Heart left ventricle (tissue), 16 donors: ENCODE data around the gene CELF5. TPM values are rescaled to one million over a fixed set of nuclear protein-coding genes. Genes with fewer than 3 reads are reported as not detected.

ENCODE experiments used
- ATAC-seq, 4 donors: fragments of 200-7000 bp; cut with Tn5 transposase; one replicate each; pipeline ENCODE4 v1.9.1; 2020 to 2022; ENCODE audit warnings: moderate library complexity in 4 of 4, mild to moderate bottlenecking in 3 of 4, moderate number of reproducible peaks in 1 of 4
- DNase-seq, 5 donors: peaks; one replicate each; pipeline ENCODE4 v3.0.0-alpha.2; 2020
- H3K27ac ChIP-seq, 12 donors: fragments of 200-600 bp; sonication (generic) in 4 of 12; one replicate each; pipeline versions ENCODE4 v1.5.0 to v1.8.0; 2016 to 2022; ENCODE audit warnings: mild to moderate bottlenecking in 2 of 12
- H3K27me3 ChIP-seq, 9 donors: fragments of 200-600 bp; sonication (generic) in 2 of 9; one replicate each; pipeline versions ENCODE4 v1.5.1 to v1.8.0; 2016 to 2022; ENCODE audit warnings: mild to moderate bottlenecking in 3 of 9
- H3K36me3 ChIP-seq, 9 donors: fragments of 200-600 bp; sonication (generic) in 2 of 9; one replicate each; pipeline versions ENCODE4 v1.5.0 to v1.8.0; 2018 to 2022; ENCODE audit warnings: mild to moderate bottlenecking in 2 of 9
- H3K4me1 ChIP-seq, 12 donors: fragments of 200-600 bp; sonication (generic) in 4 of 12; one replicate each; pipeline versions ENCODE4 v1.5.0 to v1.8.0; 2016 to 2022; ENCODE audit warnings: mild to moderate bottlenecking in 3 of 12
- H3K4me3 ChIP-seq, 12 donors: fragments of 200-600 bp; sonication (generic) in 4 of 12; one replicate each; pipeline versions ENCODE4 v1.5.0 to v1.8.0; 2017 to 2022; ENCODE audit warnings: mild to moderate bottlenecking in 9 of 12, moderate library complexity in 4 of 12
- H3K9me3 ChIP-seq, 12 donors: fragments of 200-600 bp; sonication (generic) in 4 of 12; one replicate each; pipeline versions ENCODE4 v1.5.0 to v1.8.0; 2016 to 2022; ENCODE audit warnings: mild to moderate bottlenecking in 1 of 12
- CTCF ChIP-seq, 12 donors: fragments of 200-600 bp; sonication (generic) in 4 of 12; IDR thresholded peaks; one replicate each; pipeline versions ENCODE4 v1.5.0 to v1.8.0; 2018 to 2022; ENCODE audit warnings: antibody characterized with exemption in 12 of 12, mild to moderate bottlenecking in 5 of 12
- POLR2A ChIP-seq, 2 donors: fragments of 450-650 bp; IDR thresholded peaks; one replicate each; pipeline ENCODE4 v1.6.1; 2017; ENCODE audit warnings: antibody characterized with exemption in 2 of 2, mild to moderate bottlenecking in 2 of 2, moderate library complexity in 2 of 2
- WGBS, 4 donors: extraction: QIAGEN DNeasy Blood & Tissue Kit in 2 of 4; methylation state at CpG; one replicate each; pipeline versions ENCODE4 v1.1.5 to v1.1.7; 2013 to 2018; 5-methylcytosine and 5-hydroxymethylcytosine counted together
- intact Hi-C, 10 donors: fragments of 100-400 bp; cut with DNase I; formaldehyde crosslinking; loops; one replicate each; pipeline versions ENCODE4 v1.11.1 to v1.14.2; 2022
- polyA plus RNA-seq, 2 donors: library from polyadenylated mRNA; stranded (reverse); fragments of 200-250 nt; gene quantifications; one replicate each; pipeline ENCODE4 v1.2.3, GENCODE V29; 2013
- total RNA-seq, 9 donors: library from RNA; depleted of rRNA in 2 of 9; stranded (reverse); fragments of >200 nt in 2 of 9; fragmentation: NEBNext Ultra II Directional in 3 of 9; extraction: Animal tissue kit (Norgen Biotek cat#: 25700) in 3 of 9; gene quantifications; one replicate each; pipeline versions ENCODE4 v1.1.0 to v1.2.4, GENCODE V29; 2016 to 2023
- donor health status: ischemic (EF 13 %, LVEDD 7.1; RV severe dilation, severe dysfunction).
- donor health status: healthy with polysubstance abuse.
- donor health status: DM: no; HTN: yes; CAD: no.
- donor health status: DM: no; HTN: no; CAD: no.
- donor health status: ischemic (EF 25% LVEDD 6.9; RV normal size, moderate dysfunction).
- donor health status: ischemic (EF 25% LVEDD 5.7; RV mildly dilated, moderate dysfunction).
- donor health status: healthy.
- donor health status: DM: yes; HTN: yes; CAD: no.
- donor health status: ischemic (EF 35%, LVEDD 5.7; RV mildly dilated, moderate dysfunction).
- donor health status: nonischemic (EF 11% LVEDD 7.7; RV severe dilation, severe dysfunction).
- donor health status: DM: yes; HTN: yes; CAD: no.
- donor health status: PGD.
- donor health status: ischemic (EF 29% LVEDD 5.4; RV normal size, mild dysfunction).
- donor health status: nonischemic (EF 23%, LVEDD 6.1; RV moderate dilation, normal function).

Gene CELF5
- total and polyA plus RNA-seq, 11 donors = not detected

GRCh38 chr19:3278749-3279148 is 54.3 kb downstream of the CELF5 start:
- H3K27me3 ChIP-seq = peaks cover 22 to 84% (median 44%) of the 10 kb centered on the region in 9 donors
- WGBS, 4 donors = 78 to 82% (median 79%) methylated on average over 5 of the region's 5 CpGs
- no peak overlapping the region for H3K4me3 ChIP-seq

GRCh38 chr19:3279306-3279705 is 54.8 kb downstream of the CELF5 start:
- Histone ChIP-seq H3K4me3 (no peak overlapping the region), H3K4me1 (peaks cover 0 to 15% (median 0%) of the 10 kb centered on the region in 12 donors), H3K36me3 (no peaks in the 10 kb centered on the region), H3K27me3 (peaks cover 21 to 88% (median 45%) of the 10 kb centered on the region in 9 donors), H3K27ac (no peak overlapping the region), H3K9me3 (no peaks in the 10 kb centered on the region)
- intact Hi-C loops = no loop called here
- TF ChIP-seq CTCF (IDR thresholded peaks at IDR 0.05) (no peak), POLR2A (IDR thresholded peaks at IDR 0.05) (no peak)
- DNase-seq = no peak
- ATAC-seq = no peak
- WGBS, 4 donors = 47 to 73% (median 63%) methylated on average over 7 of the region's 7 CpGs

More at GRCh38 chr19:3278749-3279148, 54.3 kb downstream of the CELF5 start:
- H3K27ac ChIP-seq = no peak overlapping the region
- no peaks in the 10 kb centered on the region for H3K9me3 ChIP-seq
- ATAC-seq (no peak), DNase-seq (no peak)
- intact Hi-C loops = no loop called here
- H3K36me3 ChIP-seq = no peaks in the 10 kb centered on the region
- peaks cover 0 to 15% (median 0%) of the 10 kb centered on the region in 12 donors for H3K4me1 ChIP-seq
- TF ChIP-seq POLR2A (IDR thresholded peaks at IDR 0.05) (no peak), CTCF (IDR thresholded peaks at IDR 0.05) (no peak)

GRCh38 chr19:3281026-3281425 is 56.6 kb downstream of the CELF5 start:
- DNase-seq (no peak), ATAC-seq (no peak)
- TF ChIP-seq CTCF (IDR thresholded peaks at IDR 0.05) = no peak
- no peak for TF ChIP-seq POLR2A (IDR thresholded peaks at IDR 0.05)
- Histone ChIP-seq H3K27me3 (peaks cover 25 to 87% (median 45%) of the 10 kb centered on the region in 9 donors), H3K36me3 (no peaks in the 10 kb centered on the region), H3K4me1 (peaks cover 0 to 22% (median 0%) of the 10 kb centered on the region in 12 donors), H3K27ac (no peak overlapping the region), H3K4me3 (no peak overlapping the region), H3K9me3 (no peaks in the 10 kb centered on the region)
- WGBS, 4 donors = 75 to 84% (median 82%) methylated on average over 17 to 21 of the region's 21 CpGs
- intact Hi-C loops = no loop called here

GRCh38 chr19:3282155-3282554 is 57.7 kb downstream of the CELF5 start:
- TF ChIP-seq POLR2A (IDR thresholded peaks at IDR 0.05) = no peak
- TF ChIP-seq CTCF (IDR thresholded peaks at IDR 0.05) = no peak
- Histone ChIP-seq H3K27ac (no peak overlapping the region), H3K27me3 (peaks cover 26 to 80% (median 37%) of the 10 kb centered on the region in 9 donors), H3K9me3 (no peaks in the 10 kb centered on the region), H3K4me1 (peaks cover 0 to 16% (median 0%) of the 10 kb centered on the region in 12 donors), H3K36me3 (no peaks in the 10 kb centered on the region), H3K4me3 (no peak overlapping the region)
- ATAC-seq (no peak), DNase-seq (no peak)
- intact Hi-C loops = no loop called here
- WGBS, 4 donors = 72 to 85% (median 75%) methylated on average over 14 of the region's 14 CpGs
